ENCODE data around the gene LIX1L. TPM values are rescaled to one million over a fixed set of nuclear protein-coding genes. Genes with fewer than 3 reads are reported as not detected.

Gene LIX1L
- total RNA-seq, 2 donors from 2014 or later, result 36.9 to 39.5 TPM

DNA sequence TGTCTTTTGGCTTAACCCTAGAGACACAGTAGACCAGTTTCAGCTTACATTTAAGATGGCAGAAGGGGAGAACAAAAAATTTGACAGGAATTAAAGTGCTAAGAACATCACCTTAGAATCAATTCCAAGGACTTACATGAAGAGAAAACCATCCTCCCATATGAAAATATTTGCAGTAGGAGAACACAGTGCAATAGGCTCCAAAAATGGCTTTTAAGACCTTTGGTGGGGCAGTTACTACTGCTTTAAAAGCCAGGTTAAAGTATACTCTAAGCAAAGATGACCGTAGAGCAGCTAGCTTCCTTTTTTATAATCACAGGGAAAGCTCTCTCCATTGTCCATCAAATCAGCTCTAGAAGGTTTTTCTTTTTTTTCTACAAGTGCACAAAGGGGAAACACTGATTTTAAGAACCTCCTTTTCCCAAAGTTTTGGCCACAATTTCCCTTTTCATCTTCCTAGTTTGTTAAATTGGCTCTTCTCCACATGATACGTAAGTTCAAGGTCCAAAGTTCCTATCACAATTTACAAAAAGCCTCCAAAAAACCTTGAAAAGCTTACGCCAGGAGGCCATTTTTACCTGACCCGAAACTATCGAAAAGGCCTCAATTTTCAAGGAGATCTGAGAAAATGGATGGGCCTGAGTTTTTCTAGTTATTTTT, 35.3 kb upstream of the LIX1L start:
- no peaks in the 10 kb centered on the region for H3K9me3 Mint-ChIP-seq
- no peak for DNase-seq
- H3K4me1 Mint-ChIP-seq (ENCODE audit: low read depth), result peaks cover 75% of the 10 kb centered on the region
- ATAC-seq (replicated peaks in 1 of 2), result no peak
- H3K27ac Mint-ChIP-seq, result peak overlapping the region; percentile 99
- peak overlapping the region; percentile 100 for H3K4me3 Mint-ChIP-seq
- H3K36me3 Mint-ChIP-seq (ENCODE audit: insufficient read depth in 2 of 2), result peaks cover 28 to 37% of the 10 kb centered on the region in 2 donors
- H3K27me3 Mint-ChIP-seq (ENCODE audit: low read depth), result no peaks in the 10 kb centered on the region

DNA sequence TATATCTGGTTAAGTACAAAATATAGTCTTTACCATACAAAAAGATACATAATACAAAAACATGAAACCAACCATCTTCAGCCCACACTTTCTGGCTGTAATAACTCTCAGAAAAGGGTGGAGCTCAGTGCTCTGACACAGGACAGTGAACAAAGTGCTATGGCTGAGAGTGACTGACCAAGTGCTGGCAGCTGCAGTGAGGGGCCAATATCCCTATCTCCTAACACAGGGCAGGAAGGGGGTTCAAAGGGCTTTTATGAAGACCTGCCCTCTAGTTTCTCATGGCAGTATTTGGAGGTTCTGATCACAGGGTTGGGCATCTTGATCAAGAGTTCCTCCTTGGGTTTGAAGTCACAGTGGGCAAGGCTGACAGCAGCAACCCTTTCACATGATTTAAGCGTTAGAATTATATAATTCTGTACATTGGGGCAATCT, 34.7 kb upstream of the LIX1L start:
- H3K27me3 Mint-ChIP-seq (ENCODE audit: low read depth), result no peaks in the 10 kb centered on the region
- H3K36me3 Mint-ChIP-seq (ENCODE audit: insufficient read depth in 2 of 2), result peaks cover 28 to 37% of the 10 kb centered on the region in 2 donors
- no peak for DNase-seq
- no peaks in the 10 kb centered on the region for H3K9me3 Mint-ChIP-seq
- peaks cover 75% of the 10 kb centered on the region for H3K4me1 Mint-ChIP-seq (ENCODE audit: low read depth)
- H3K4me3 Mint-ChIP-seq, result peak overlapping the region; percentile 100
- H3K27ac Mint-ChIP-seq, result peak overlapping the region; percentile 99
- ATAC-seq (replicated peaks in 1 of 2), result no peak

DNA sequence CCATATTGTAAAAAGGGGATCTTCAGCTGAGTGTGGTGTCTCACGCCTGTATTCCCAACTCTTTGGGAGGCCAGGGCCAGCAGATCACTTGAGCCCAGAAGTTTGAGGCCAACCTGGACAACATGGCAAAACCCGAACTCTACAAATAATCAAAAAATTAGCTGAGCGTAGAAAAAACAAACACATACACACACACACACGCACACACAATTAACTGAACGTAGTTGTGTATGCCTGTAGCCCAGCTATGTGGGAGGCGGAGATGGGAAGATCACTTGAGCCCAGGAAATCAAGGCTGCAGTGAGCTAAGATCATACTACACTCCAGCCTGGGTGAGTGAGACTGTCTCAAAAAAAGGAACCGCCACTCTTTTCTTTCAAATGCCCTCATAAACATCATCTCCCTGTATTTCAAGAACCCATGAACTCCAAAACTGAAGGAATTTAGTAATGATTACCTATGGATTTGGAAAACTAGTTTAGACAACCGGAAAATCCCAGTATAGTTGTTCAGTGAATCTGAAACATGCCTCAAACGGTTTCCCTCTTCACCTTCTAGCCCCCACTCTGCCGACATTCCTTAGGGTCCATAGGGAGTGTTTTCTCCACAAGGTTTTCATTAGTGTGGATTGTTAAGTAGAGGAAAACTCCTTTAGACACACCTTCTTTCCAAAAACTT, 34.1 kb upstream of the LIX1L start:
- Mint-ChIP-seq H3K9me3 (no peaks in the 10 kb centered on the region), H3K27me3 (ENCODE audit: low read depth) (no peaks in the 10 kb centered on the region), H3K4me1 (ENCODE audit: low read depth) (peaks cover 73% of the 10 kb centered on the region), H3K4me3 (peak overlapping the region in 1 of 2 donors; percentile 50), H3K27ac (peak overlapping the region; percentile 99), H3K36me3 (ENCODE audit: insufficient read depth in 2 of 2) (peaks cover 28 to 37% of the 10 kb centered on the region in 2 donors)
- no peak for DNase-seq
- no peak for ATAC-seq (replicated peaks in 1 of 2)

DNA sequence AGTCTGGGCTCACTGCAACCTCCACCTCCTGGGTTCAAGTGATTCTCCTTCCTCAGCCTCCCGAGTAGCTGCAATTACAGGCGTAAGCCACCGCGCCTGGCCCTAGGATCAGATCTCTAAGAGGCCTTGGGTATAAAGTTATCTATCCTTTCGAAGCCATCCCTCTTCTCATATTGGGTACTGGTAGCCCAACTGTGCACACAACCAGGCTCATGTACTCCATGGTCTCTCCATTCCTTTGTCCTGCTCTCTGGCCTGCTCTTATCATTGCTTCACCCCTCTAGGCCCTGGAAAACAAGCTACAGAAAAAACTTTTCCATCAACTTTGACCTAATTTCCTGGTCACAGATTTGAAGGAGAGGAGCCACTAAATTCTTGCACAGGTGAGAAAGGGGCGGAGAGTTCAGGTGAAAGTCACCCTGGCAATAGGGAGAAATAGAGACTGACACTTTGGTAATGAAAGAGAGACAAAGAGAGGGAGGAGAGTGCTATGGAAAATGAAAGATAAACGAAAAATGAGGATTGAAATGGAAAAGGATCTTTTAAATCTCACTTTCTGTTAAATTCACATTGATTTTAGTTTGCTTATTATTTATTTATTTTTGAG, 32.5 kb upstream of the LIX1L start:
- H3K27ac Mint-ChIP-seq, result peak overlapping the region; percentile 10
- ATAC-seq (replicated peaks in 1 of 2) (no peak), DNase-seq (no peak)
- H3K4me1 Mint-ChIP-seq (ENCODE audit: low read depth), result peaks cover 67% of the 10 kb centered on the region
- H3K4me3 Mint-ChIP-seq, result no peak overlapping the region
- H3K36me3 Mint-ChIP-seq (ENCODE audit: insufficient read depth in 2 of 2), result peaks cover 19 to 32% of the 10 kb centered on the region in 2 donors
- H3K9me3 Mint-ChIP-seq, result no peaks in the 10 kb centered on the region
- no peaks in the 10 kb centered on the region for H3K27me3 Mint-ChIP-seq (ENCODE audit: low read depth)

DNA sequence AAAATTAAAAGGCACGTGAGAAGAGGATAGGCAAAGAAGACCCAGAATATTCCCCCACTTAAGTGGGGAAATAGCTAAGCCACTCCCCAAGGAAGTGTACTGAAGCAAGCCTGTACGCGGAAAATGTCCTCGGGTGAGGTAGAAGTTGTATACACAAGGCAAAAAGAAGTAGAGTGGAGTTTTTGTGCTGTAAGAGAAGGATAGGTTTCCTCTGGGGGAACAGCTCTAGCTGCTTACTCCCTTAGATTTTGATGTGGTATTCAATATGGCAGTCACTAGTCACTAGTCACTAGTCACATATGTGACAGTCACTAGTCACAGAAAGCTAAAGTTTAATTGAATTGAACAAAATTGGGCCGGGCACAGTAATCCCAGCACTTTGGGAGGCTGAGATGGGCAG, 31.0 kb upstream of the LIX1L start:
- peak overlapping the region; percentile 43 for H3K27ac Mint-ChIP-seq
- no peaks in the 10 kb centered on the region for H3K9me3 Mint-ChIP-seq
- no peaks in the 10 kb centered on the region for H3K27me3 Mint-ChIP-seq (ENCODE audit: low read depth)
- peaks cover 55% of the 10 kb centered on the region for H3K4me1 Mint-ChIP-seq (ENCODE audit: low read depth)
- DNase-seq (no peak), ATAC-seq (replicated peaks in 1 of 2) (peak; percentile 23 to 30)
- H3K4me3 Mint-ChIP-seq, result peak overlapping the region; percentile 13 to 19
- H3K36me3 Mint-ChIP-seq (ENCODE audit: insufficient read depth in 2 of 2), result peaks cover 4 to 17% of the 10 kb centered on the region in 2 donors

DNA sequence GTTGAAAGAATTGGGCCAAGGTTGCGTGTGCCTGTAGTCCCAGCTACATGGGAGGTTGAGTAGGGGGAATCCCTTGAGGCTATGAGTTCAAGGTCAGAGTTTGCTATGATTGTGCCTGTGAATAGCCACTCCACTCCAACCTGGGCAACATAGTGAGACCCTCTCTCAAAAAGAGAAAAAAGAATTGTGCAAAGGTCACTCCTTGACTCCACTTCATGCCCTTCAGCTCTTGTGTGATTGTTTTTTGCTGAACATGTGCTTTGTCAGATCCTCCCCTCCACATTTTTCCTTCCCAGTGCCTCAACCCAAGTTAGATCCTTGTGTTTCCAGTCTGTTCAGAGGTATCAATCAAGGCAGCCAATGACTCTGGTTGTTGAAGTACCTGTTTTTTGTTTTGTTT, 30.1 kb upstream of the LIX1L start:
- peaks cover 47% of the 10 kb centered on the region for H3K4me1 Mint-ChIP-seq (ENCODE audit: low read depth)
- no peak overlapping the region for H3K27ac Mint-ChIP-seq
- no peaks in the 10 kb centered on the region for H3K27me3 Mint-ChIP-seq (ENCODE audit: low read depth)
- H3K36me3 Mint-ChIP-seq (ENCODE audit: insufficient read depth in 2 of 2), result peaks cover 1 to 8% of the 10 kb centered on the region in 2 donors
- no peaks in the 10 kb centered on the region for H3K9me3 Mint-ChIP-seq
- no peak for DNase-seq
- H3K4me3 Mint-ChIP-seq, result no peak overlapping the region
- ATAC-seq (replicated peaks in 1 of 2), result no peak

DNA sequence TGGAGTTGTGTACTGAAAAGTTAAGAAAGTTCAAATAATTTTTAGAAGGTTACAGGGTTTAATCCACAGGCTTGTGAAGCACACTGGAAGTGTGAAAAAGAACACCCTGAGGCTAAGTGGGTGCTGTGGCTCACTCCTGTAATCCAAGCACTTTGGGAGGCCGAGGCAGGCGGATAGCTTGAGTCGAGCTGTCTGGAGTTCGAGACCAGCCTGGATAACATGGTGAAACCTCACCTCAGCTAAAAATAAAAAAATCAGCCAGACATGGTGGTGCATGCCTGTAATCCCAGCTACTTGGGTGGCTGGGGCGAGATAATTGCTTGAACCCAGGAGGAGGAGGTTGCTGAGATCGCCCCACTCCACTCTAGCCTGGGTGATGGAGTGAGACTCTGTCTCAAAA, 28.7 kb upstream of the LIX1L start:
- H3K36me3 Mint-ChIP-seq (ENCODE audit: insufficient read depth in 2 of 2), result no peaks in the 10 kb centered on the region
- H3K4me3 Mint-ChIP-seq, result no peak overlapping the region
- H3K27ac Mint-ChIP-seq, result no peak overlapping the region
- H3K9me3 Mint-ChIP-seq, result no peaks in the 10 kb centered on the region
- peaks cover 33% of the 10 kb centered on the region for H3K4me1 Mint-ChIP-seq (ENCODE audit: low read depth)
- no peaks in the 10 kb centered on the region for H3K27me3 Mint-ChIP-seq (ENCODE audit: low read depth)
- no peak for DNase-seq
- no peak for ATAC-seq (replicated peaks in 1 of 2)

DNA sequence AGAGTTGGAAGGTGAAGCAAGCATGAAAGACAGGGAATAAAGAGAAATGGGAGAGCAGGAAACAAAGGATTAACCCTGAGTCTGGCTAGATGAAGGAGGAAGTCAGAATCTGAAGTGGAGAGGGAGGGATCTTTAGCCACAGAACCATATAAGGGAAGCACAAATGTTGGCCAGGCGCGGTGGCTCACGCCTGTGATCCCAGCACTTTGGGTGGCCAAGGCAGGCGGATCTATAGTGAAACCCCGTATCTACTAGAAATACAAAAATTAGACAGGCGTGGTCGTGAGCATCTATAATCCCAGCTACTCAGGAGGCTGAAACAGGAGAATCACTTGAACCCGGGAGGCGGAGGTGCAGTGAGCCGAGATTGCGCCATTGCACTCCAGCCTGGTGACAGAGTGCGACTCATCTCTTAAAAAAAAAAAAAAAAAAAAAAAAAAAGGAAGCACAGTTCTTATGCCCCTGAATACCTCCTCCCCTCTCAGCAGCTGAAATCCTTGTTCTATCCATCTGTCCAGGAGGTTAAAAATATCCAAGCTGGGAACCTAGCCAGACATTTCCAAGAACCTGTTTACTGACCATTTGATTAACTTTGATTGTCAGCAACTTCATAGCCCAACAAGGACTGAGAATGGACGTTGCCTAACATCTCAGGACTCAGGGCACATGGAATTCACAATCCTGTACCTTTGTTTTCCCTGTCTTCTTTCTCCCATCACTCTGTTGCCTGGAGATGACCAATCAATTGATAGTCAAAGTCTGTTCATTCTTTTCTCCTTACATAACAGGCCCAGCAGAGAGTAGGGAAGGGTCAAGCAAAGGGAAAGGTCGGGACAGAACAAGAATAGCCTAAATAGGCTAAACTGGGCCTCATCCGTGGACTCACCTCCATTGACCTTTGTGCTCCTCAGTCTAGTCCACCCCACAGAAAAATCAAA, 28.0 kb upstream of the LIX1L start:
- DNase-seq (no peak), ATAC-seq (replicated peaks in 1 of 2) (no peak)

DNA sequence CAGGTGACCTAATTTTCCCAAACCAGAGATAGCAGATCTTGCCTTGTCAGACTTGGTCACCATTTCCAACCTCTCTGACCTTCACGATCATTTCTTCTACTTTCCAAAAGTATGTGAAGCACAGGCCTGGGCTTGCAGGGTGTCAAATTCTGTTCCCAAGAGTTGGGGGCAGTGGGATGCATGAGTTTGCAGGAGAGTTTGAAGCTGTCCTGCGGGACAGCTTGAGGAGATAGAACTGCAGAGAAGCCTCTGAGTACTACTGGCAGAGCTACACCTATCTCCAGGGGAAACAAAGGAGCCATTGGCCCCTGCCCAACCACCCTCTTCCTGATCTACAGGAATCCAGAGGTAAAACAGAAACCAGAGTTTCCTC, 27.3 kb upstream of the LIX1L start:
- Mint-ChIP-seq H3K9me3 (no peaks in the 10 kb centered on the region), H3K27ac (peak overlapping the region; percentile 62), H3K36me3 (ENCODE audit: insufficient read depth in 2 of 2) (no peaks in the 10 kb centered on the region), H3K27me3 (ENCODE audit: low read depth) (no peaks in the 10 kb centered on the region), H3K4me3 (peak overlapping the region; percentile 55 to 61), H3K4me1 (ENCODE audit: low read depth) (peaks cover 21% of the 10 kb centered on the region)
- no peak for DNase-seq
- ATAC-seq (replicated peaks in 1 of 2), result no peak

More for the DNA sequence above, 28.0 kb upstream of the LIX1L start:
- H3K36me3 Mint-ChIP-seq (ENCODE audit: insufficient read depth in 2 of 2), result no peaks in the 10 kb centered on the region
- peak overlapping the region; percentile 55 to 61 for H3K4me3 Mint-ChIP-seq
- H3K9me3 Mint-ChIP-seq, result no peaks in the 10 kb centered on the region
- H3K27me3 Mint-ChIP-seq (ENCODE audit: low read depth), result no peaks in the 10 kb centered on the region
- H3K4me1 Mint-ChIP-seq (ENCODE audit: low read depth), result peaks cover 28% of the 10 kb centered on the region
- peak overlapping the region; percentile 62 for H3K27ac Mint-ChIP-seq

DNA sequence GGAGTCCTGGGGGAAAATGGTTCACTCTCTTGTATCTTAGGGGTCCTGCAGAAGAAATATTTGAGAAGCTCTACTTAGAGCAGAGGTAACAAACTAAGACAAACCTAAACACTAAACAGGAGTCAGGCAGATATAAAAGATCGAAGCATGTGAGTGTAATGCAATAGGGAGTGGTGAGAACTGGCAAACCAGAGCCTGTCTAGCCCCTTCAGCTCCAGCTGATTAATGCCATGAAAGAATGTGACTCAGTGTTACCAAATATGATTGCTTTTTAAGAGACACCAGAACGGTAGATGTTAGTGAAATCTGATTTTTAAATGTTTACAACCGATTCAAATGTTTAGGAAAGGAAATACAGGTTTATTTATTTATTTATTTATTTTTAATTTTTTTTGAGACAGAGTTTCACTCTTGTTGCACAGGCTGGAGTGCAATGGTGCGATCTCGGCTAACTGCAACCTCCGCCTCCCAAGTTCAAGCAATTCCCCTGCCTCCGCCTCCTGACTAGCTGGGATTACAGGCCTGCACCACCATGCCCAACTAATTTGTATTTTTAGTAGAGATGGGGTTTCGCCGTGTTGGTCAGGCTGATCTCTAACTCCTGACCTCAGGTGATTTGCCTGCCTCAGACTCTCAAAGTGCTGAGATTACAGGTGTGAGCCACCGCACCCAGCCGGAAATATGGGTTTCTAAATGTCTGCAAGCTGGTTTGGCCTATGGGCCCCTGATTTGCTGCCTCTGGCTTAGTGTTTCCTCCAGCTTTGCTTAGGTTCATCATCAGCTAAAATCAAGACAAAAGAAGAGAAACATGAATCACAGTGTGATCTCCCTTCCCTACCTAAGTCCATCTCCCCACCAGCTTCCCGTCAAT, 26.4 kb upstream of the LIX1L start:
- Mint-ChIP-seq H3K27me3 (ENCODE audit: low read depth) (no peaks in the 10 kb centered on the region), H3K4me1 (ENCODE audit: low read depth) (peaks cover 19% of the 10 kb centered on the region), H3K36me3 (ENCODE audit: insufficient read depth in 2 of 2) (no peaks in the 10 kb centered on the region), H3K4me3 (peak overlapping the region in 1 of 2 donors; percentile 55), H3K27ac (peak overlapping the region; percentile 64), H3K9me3 (no peaks in the 10 kb centered on the region)
- no peak for ATAC-seq (replicated peaks in 1 of 2)
- peak in 1 of 2 donors; percentile 23 for DNase-seq

DNA sequence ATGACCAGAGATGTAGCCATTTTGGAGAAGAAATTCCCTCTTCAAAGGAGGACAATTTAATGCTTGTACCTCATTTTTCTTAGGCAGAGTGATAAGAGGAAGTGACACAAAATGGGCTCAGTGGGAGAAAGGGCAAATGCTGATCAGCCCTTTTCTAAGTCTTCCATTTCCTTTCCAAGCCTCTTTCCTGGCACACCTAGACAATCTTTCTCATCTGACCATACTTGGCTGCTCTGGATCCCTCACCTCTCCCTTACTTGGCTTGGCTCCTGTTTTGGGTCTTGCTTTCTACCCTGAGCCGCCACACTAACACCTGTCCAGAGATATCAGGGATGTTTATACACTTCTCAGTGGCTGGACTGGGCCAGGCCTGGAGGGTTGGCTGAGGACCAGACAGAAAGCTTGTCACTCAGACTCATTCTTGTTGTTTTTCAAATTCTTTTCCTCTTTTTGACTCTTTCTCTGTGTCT, 25.4 kb upstream of the LIX1L start:
- no peaks in the 10 kb centered on the region for H3K36me3 Mint-ChIP-seq (ENCODE audit: insufficient read depth in 2 of 2)
- peak overlapping the region in 1 of 2 donors; percentile 17 for H3K4me3 Mint-ChIP-seq
- no peak for DNase-seq
- H3K4me1 Mint-ChIP-seq (ENCODE audit: low read depth), result peaks cover 12% of the 10 kb centered on the region
- H3K27me3 Mint-ChIP-seq (ENCODE audit: low read depth), result no peaks in the 10 kb centered on the region
- ATAC-seq (replicated peaks in 1 of 2), result no peak
- peak overlapping the region; percentile 64 for H3K27ac Mint-ChIP-seq
- no peaks in the 10 kb centered on the region for H3K9me3 Mint-ChIP-seq

Data from activated T-cell treated with anti-CD3 and anti-CD28 coated beads, Interleukin-2, amount 50 U/mL, for 72 hours (primary cell).